ENCODE results near the gene FYB2.

Gene FYB2, protein sequence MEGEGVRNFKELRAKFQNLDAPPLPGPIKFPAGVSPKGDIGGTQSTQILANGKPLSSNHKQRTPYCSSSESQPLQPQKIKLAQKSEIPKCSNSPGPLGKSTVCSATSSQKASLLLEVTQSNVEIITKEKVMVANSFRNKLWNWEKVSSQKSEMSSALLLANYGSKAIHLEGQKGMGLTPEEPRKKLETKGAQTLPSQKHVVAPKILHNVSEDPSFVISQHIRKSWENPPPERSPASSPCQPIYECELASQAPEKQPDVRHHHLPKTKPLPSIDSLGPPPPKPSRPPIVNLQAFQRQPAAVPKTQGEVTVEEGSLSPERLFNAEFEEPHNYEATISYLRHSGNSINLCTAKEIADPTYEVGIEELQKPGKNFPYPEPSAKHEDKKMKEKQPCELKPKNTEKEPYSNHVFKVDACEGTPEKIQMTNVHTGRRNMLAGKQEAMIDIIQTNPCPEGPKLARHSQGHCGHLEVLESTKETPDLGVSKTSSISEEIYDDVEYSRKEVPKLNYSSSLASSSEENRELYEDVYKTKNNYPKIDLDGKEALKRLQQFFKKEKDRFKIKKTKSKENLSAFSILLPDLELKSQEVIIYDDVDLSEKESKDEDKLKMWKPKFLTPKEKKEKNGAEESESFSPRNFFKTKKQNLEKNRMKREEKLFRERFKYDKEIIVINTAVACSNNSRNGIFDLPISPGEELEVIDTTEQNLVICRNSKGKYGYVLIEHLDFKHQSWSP

DNA sequence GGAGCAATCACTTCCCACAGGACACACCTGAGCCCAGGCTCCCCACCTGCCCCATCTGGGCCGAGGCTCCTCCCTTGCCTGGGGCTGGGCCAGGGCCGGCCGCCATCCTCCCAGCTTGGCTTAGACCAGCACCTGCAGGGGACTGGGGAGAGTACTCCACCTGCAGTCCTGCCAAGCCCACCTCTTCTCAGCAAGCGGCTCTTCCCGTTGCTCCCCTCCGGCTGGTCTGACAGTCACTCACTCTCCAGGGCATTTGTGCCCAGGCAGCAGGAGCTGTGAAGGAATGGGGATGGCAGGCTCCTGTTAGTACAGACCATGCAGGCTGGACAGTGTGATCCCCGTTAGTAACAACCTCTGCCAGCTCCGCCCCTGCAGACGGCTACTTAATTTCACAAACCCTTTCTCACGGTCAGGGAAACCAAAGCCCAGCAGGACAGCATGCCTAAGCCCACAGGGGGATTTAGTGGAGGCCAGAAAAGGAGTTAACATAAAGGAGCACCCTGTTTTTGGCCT is at the start of gene FYB2:
Gene FYB2, minus strand, starts transcription at position 18 of the 513 bp plus-strand sequence. CDS start 114 bp downstream, outside the sequence.
- H3K4me3 ChIP-seq (ENCODE audit: low read length) = no peak within 1 kb of the TSS
- peaks cover 3% of the 10 kb centered on the region for H3K4me1 ChIP-seq (ENCODE audit: control insufficient read depth, insufficient read depth, low read length)
- H3K36me3 ChIP-seq (ENCODE audit: control insufficient read depth, insufficient read depth, low read length) = no peaks in the 10 kb centered on the region
- no peak within 1 kb of the TSS for H3K27ac ChIP-seq (ENCODE audit: low read depth, low read length)
- H3K27me3 ChIP-seq (ENCODE audit: control insufficient read depth, insufficient read depth, low read length) = no peaks in the 10 kb centered on the region
- H3K9ac ChIP-seq (ENCODE audit: low read length) = no peak within 1 kb of the TSS

DNA sequence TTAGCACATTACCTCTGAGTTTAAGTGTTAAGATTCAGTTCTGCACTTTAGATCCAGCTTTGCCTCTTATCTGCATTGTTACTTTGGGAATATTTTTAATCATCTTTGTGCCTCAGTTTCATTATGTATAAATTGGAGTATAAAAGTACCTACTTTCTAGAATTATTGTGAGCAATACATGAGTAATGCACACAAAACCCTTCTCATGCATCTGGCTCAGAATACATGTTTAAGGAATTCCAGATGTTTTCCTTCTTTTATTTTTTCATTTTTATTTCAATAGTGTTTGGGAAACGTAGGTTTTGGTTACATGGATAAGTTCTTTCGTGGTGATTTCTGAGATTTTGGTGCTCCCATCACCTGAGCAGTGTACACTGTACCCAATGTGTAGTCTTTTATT is 49.6 kb upstream of the FYB2 start:
- Histone ChIP-seq H3K27me3 (ENCODE audit: control insufficient read depth, insufficient read depth, low read length) (no peaks in the 10 kb centered on the region), H3K9ac (ENCODE audit: low read length) (no peak overlapping the region), H3K4me1 (ENCODE audit: control insufficient read depth, insufficient read depth, low read length) (no peaks in the 10 kb centered on the region), H3K4me3 (ENCODE audit: low read length) (no peak overlapping the region), H3K27ac (ENCODE audit: low read depth, low read length) (no peak overlapping the region), H3K36me3 (ENCODE audit: control insufficient read depth, insufficient read depth, low read length) (no peaks in the 10 kb centered on the region)

DNA sequence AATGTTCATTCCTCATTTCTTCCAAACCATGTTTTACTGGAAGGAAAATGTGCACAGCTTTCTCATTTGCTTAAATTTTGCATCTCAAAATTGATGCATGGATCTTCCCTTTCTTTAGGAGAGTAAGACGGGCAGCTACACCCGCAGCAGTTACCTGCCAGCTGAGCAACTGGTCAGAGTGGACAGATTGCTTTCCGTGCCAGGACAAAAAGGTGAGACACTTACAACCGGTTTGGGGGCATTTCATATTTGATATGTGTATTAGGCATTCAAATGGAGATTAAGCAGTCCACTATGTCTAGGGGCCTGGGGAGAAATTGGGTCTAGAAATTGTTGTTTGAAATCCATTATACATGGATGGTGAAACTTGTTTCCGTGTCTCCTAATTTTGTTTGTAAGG is 48.3 kb upstream of the FYB2 start:
- Histone ChIP-seq H3K4me3 (ENCODE audit: low read length) (no peak overlapping the region), H3K36me3 (ENCODE audit: control insufficient read depth, insufficient read depth, low read length) (no peaks in the 10 kb centered on the region), H3K4me1 (ENCODE audit: control insufficient read depth, insufficient read depth, low read length) (no peaks in the 10 kb centered on the region), H3K27me3 (ENCODE audit: control insufficient read depth, insufficient read depth, low read length) (no peaks in the 10 kb centered on the region), H3K9ac (ENCODE audit: low read length) (no peak overlapping the region), H3K27ac (ENCODE audit: low read depth, low read length) (no peak overlapping the region)

DNA sequence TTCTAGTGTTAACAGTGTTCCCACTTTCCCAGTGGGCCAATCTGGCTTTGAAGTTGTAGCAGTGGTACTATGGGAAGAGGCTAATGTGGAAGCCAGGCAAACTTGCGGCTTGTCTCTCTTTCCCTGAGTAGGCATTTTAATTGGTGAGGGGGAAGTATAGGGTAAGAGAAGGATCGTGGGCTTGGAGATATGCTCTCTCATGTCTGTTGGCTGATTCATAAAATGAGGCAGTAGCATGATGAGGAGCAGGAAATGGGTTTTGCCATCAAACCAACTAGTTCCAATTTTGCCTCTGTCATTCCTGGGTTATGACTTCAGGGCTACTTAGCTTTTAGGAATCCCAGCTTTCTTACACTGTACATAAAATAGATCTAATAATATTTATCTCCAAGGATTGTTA is 47.5 kb upstream of the FYB2 start:
- no peaks in the 10 kb centered on the region for H3K36me3 ChIP-seq (ENCODE audit: control insufficient read depth, insufficient read depth, low read length)
- no peaks in the 10 kb centered on the region for H3K27me3 ChIP-seq (ENCODE audit: control insufficient read depth, insufficient read depth, low read length)
- H3K9ac ChIP-seq (ENCODE audit: low read length) = no peak overlapping the region
- no peak overlapping the region for H3K27ac ChIP-seq (ENCODE audit: low read depth, low read length)
- no peaks in the 10 kb centered on the region for H3K4me1 ChIP-seq (ENCODE audit: control insufficient read depth, insufficient read depth, low read length)
- no peak overlapping the region for H3K4me3 ChIP-seq (ENCODE audit: low read length)

DNA sequence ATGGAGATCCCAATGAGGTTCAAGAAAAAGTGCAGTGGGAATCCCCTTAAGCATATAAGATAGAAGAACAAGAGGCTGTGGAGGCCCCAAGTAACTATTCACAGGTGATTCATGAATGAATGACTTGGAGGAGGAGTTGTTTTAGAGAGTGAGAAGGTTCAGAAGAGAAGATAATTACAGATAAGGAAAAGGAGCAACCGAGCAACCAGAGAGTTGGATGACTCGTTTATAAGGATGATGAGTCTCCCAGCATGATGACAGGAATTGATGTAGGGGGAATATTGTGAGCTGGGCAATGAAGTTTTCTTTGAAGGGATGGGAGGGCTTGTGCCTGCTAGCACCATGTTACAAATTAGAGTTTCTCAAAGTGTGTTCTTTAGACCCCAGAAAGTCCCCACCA is 45.2 kb upstream of the FYB2 start:
- Histone ChIP-seq H3K4me1 (ENCODE audit: control insufficient read depth, insufficient read depth, low read length) (no peaks in the 10 kb centered on the region), H3K9ac (ENCODE audit: low read length) (no peak overlapping the region), H3K36me3 (ENCODE audit: control insufficient read depth, insufficient read depth, low read length) (no peaks in the 10 kb centered on the region), H3K27me3 (ENCODE audit: control insufficient read depth, insufficient read depth, low read length) (no peaks in the 10 kb centered on the region), H3K4me3 (ENCODE audit: low read length) (no peak overlapping the region), H3K27ac (ENCODE audit: low read depth, low read length) (no peak overlapping the region)

DNA sequence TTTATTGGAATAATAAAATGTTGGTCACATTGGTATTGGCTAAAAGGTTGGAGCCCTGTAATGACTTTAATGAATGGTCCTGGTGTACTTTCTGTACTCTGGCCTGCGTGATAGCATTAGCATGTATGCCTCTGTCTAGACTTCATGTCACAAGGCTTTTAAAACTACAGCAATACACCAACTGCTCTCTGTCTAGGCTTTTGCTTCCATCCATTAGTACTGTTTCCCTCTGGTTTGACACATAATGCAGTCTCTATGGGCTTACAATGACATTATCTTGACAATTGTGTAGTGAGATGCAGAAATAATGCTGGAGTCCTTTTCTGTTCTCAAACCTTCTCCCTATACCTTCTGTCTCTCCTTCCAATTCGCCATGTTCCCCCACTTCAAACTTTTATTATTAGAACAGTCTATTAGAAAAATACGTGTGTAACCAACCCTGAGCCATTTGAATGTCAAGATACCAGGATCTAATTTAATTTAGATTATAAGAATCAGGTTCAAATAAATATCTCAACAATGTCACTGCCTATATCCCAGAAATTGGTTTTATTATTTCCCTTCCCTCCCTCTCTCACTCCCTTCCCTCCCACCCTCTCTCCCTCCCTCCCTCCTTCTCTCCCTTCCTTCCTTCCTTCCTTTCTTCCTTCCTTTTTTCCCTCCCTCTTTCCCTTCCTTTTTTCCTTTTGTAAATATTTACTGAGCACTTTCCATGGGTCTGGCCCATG is 44.2 kb upstream of the FYB2 start:
- no peaks in the 10 kb centered on the region for H3K4me1 ChIP-seq (ENCODE audit: control insufficient read depth, insufficient read depth, low read length)
- no peak overlapping the region for H3K27ac ChIP-seq (ENCODE audit: low read depth, low read length)
- no peaks in the 10 kb centered on the region for H3K36me3 ChIP-seq (ENCODE audit: control insufficient read depth, insufficient read depth, low read length)
- no peak overlapping the region for H3K9ac ChIP-seq (ENCODE audit: low read length)
- H3K27me3 ChIP-seq (ENCODE audit: control insufficient read depth, insufficient read depth, low read length) = no peaks in the 10 kb centered on the region
- no peak overlapping the region for H3K4me3 ChIP-seq (ENCODE audit: low read length)

DNA sequence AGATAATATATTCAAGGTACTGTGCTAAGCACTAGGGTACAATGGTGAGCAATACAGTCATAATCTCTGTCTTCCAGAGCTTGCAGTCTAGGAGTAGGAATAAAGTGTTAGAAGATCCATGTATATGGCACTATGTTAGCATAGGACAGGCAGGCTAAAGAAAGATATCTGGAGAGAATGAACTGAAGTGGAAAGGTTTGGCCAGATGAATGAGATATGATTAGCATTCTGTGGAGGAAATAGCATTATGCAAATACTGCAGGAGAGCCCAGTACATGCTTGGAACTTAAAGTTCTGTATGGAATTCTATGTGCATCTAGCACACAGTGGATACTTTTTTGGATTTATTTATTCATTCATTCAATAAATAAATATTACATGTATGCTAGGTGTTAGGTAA is 40.1 kb upstream of the FYB2 start:
- H3K4me3 ChIP-seq (ENCODE audit: low read length) = no peak overlapping the region
- no peak overlapping the region for H3K9ac ChIP-seq (ENCODE audit: low read length)
- no peaks in the 10 kb centered on the region for H3K4me1 ChIP-seq (ENCODE audit: control insufficient read depth, insufficient read depth, low read length)
- H3K27me3 ChIP-seq (ENCODE audit: control insufficient read depth, insufficient read depth, low read length) = no peaks in the 10 kb centered on the region
- no peaks in the 10 kb centered on the region for H3K36me3 ChIP-seq (ENCODE audit: control insufficient read depth, insufficient read depth, low read length)
- no peak overlapping the region for H3K27ac ChIP-seq (ENCODE audit: low read depth, low read length)

DNA sequence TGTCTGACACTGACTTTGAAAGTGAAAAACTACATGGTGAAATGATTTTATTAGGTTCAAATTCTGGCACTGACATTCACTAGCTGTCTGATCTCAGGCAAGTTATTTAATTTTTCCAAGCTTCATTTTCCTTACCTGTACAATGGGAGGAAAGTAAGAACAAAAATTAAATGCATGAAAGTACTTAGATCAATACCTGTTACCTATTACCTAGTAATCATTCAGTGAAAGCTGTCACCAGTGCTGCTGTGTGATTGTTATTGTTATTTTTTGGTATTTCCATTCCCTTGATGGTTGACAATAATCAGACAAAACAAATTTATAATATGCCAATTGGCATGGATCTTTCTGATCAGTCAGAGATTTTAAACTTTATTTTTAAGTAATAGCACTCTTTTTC is 37.0 kb upstream of the FYB2 start:
- H3K4me1 ChIP-seq (ENCODE audit: control insufficient read depth, insufficient read depth, low read length) = no peaks in the 10 kb centered on the region
- H3K27me3 ChIP-seq (ENCODE audit: control insufficient read depth, insufficient read depth, low read length) = no peaks in the 10 kb centered on the region
- no peak overlapping the region for H3K27ac ChIP-seq (ENCODE audit: low read depth, low read length)
- H3K4me3 ChIP-seq (ENCODE audit: low read length) = no peak overlapping the region
- no peaks in the 10 kb centered on the region for H3K36me3 ChIP-seq (ENCODE audit: control insufficient read depth, insufficient read depth, low read length)
- H3K9ac ChIP-seq (ENCODE audit: low read length) = no peak overlapping the region

DNA sequence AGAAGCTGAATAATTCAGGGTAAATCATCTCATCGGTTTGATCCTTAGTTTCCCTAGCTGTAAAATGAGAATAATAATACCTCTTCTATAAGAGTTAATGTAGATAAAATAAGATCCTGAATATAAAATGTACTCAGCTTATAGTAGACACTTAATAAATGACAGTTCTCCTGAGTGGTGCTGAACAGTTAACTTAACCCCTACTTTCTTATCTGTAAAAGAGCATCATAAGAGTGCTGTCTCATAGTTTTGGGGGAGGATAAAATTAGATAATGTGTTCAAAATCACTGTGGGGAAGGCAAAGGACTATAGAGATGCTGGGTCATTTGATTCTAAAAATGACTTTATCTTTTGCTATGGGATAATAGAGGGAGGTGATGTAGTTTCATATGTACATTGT is 36.0 kb upstream of the FYB2 start:
- Histone ChIP-seq H3K4me3 (ENCODE audit: low read length) (no peak overlapping the region), H3K36me3 (ENCODE audit: control insufficient read depth, insufficient read depth, low read length) (no peaks in the 10 kb centered on the region), H3K9ac (ENCODE audit: low read length) (no peak overlapping the region), H3K27ac (ENCODE audit: low read depth, low read length) (no peak overlapping the region), H3K27me3 (ENCODE audit: control insufficient read depth, insufficient read depth, low read length) (no peaks in the 10 kb centered on the region), H3K4me1 (ENCODE audit: control insufficient read depth, insufficient read depth, low read length) (no peaks in the 10 kb centered on the region)

DNA sequence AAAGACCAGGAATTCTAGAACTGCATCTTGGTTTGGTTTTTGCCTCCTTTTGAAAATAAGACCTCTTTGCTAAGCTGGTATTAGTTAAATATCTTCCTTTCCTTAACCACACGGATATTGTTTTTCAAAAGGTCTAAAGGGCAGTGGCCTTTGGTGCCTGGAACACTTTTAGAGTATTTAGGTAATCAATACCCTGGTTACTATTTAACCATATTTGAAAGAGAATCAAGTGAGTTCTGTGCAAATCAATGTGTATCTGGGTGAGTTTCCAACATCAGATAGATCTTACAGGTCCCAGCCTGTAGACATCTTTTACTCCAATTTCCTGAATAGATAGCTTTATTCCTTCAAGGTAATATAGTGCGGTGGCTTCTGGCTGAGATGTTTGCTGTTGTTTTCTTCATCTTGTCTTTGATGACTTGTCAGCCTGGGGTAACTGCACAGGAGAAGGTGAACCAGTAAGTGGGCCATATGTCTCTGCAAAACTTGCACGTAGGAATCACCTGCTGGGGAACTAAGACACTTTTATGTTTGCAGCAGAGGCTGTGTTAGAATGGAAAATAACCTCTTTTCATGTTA is 35.4 kb upstream of the FYB2 start, which contains the start of gene C8A:
Gene C8A, plus strand, starts transcription at position 277 of the 579 bp plus-strand sequence. Its CDS starts 105 bp downstream, at position 382.
- no peak within 1 kb of the TSS for H3K27ac ChIP-seq (ENCODE audit: low read depth, low read length)
- no peaks in the 10 kb centered on the region for H3K4me1 ChIP-seq (ENCODE audit: control insufficient read depth, insufficient read depth, low read length)
- H3K27me3 ChIP-seq (ENCODE audit: control insufficient read depth, insufficient read depth, low read length) = no peaks in the 10 kb centered on the region
- H3K4me3 ChIP-seq (ENCODE audit: low read length) = no peak within 1 kb of the TSS
- H3K9ac ChIP-seq (ENCODE audit: low read length) = no peak within 1 kb of the TSS
- no peaks in the 10 kb centered on the region for H3K36me3 ChIP-seq (ENCODE audit: control insufficient read depth, insufficient read depth, low read length)

DNA sequence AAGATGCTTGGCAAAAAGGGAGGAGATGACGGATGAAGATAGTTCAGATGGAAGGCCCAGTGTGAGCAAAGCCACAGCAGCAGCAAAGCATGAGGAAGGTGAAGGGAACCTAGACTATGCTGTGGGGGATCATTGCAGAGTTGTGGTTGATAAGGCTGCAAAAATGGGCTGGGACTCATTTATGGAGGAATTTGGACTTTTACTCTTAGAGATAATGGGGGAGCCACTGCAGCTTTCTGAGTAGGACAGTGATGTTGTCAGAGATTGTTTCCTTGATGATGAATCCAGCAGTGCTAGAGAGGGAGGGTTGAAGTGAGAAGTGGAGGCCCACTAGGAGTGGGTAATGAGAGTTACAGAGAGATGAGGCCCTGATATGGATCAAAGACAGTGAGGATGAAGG is 33.3 kb upstream of the FYB2 start:
- Histone ChIP-seq H3K27ac (ENCODE audit: low read depth, low read length) (no peak overlapping the region), H3K27me3 (ENCODE audit: control insufficient read depth, insufficient read depth, low read length) (no peaks in the 10 kb centered on the region), H3K4me1 (ENCODE audit: control insufficient read depth, insufficient read depth, low read length) (no peaks in the 10 kb centered on the region), H3K4me3 (ENCODE audit: low read length) (no peak overlapping the region), H3K9ac (ENCODE audit: low read length) (no peak overlapping the region), H3K36me3 (ENCODE audit: control insufficient read depth, insufficient read depth, low read length) (no peaks in the 10 kb centered on the region)

DNA sequence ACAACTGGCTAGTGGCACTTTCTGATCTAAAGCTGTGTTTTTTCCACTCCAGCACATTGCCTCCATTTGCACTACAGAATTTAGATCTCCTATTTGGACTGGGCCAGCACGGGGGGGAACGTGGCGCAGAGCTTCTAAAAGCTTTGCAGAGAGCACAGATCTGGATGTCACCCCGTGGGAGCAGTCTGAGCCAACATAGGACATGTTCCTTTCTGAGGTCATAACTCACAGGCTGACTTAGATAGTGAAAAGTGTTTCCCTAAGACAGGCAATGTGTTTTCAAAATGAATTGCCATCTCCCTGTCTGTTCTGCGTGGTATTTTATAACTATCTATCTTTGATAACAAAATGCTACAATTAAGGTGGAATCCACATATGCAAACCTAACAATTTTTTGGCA is 31.7 kb upstream of the FYB2 start:
- Histone ChIP-seq H3K4me3 (ENCODE audit: low read length) (no peak overlapping the region), H3K9ac (ENCODE audit: low read length) (no peak overlapping the region), H3K27ac (ENCODE audit: low read depth, low read length) (no peak overlapping the region), H3K4me1 (ENCODE audit: control insufficient read depth, insufficient read depth, low read length) (no peaks in the 10 kb centered on the region), H3K36me3 (ENCODE audit: control insufficient read depth, insufficient read depth, low read length) (no peaks in the 10 kb centered on the region), H3K27me3 (ENCODE audit: control insufficient read depth, insufficient read depth, low read length) (no peaks in the 10 kb centered on the region)
